Left ventricle myocardium inferior (tissue), 1 donor: Measurements from ENCODE around the gene HDAC4. TPM values are rescaled to one million over a fixed set of nuclear protein-coding genes. Genes with fewer than 3 reads are reported as not detected.

Experiments
- DNase-seq: peaks from one replicate; pipeline ENCODE4 v3.0.0-alpha.2; 2020
- H3K27ac ChIP-seq: fragments of 200-600 bp; replicated peaks from 2 replicates; pipeline ENCODE4 v1.8.0; 2021
- H3K27me3 ChIP-seq: fragments of 200-600 bp; 2 replicates; pipeline ENCODE4 v1.8.0; 2021; ENCODE audit warnings: low read depth
- H3K36me3 ChIP-seq: fragments of 200-600 bp; 2 replicates; pipeline ENCODE4 v1.8.0; 2021
- H3K4me1 ChIP-seq: fragments of 200-600 bp; 2 replicates; pipeline ENCODE4 v1.8.0; 2021
- H3K4me3 ChIP-seq: fragments of 200-600 bp; 2 replicates; pipeline ENCODE4 v1.8.0; 2021; ENCODE audit warnings: mild to moderate bottlenecking, moderate library complexity
- H3K9me3 ChIP-seq: fragments of 200-600 bp; replicated peaks from 2 replicates; pipeline ENCODE4 v1.8.0; 2021
- intact Hi-C: fragments of 100-400 bp; cut with micrococcal nuclease; formaldehyde crosslinking; loops from one replicate; pipeline ENCODE4 v1.11.0; 2022
- total RNA-seq: library from RNA; stranded (reverse); fragmentation: NEBNext Ultra II Directional; extraction: Animal tissue kit (Norgen Biotek cat#: 25700); gene quantifications from one replicate; pipeline ENCODE4 v1.2.1, GENCODE V29; 2021
- TF ChIP-seq, protein P1 (sequence below): fragments of 200-600 bp; IDR thresholded peaks from 2 replicates; pipeline ENCODE4 v1.8.0; 2021; ENCODE audit warnings: antibody characterized with exemption, mild to moderate bottlenecking, borderline replicate concordance
- donor health status: DM: no; HTN: yes; CAD: no; lungs with severe emphysema.

HDAC4 gene
- total RNA-seq, 1 donor from 2014 or later = 23.9 TPM

- no peak for DNase-seq
- no peaks in the 10 kb centered on the region for H3K9me3 ChIP-seq
- peaks cover 90% of the 10 kb centered on the region for H3K27me3 ChIP-seq
- no peaks in the 10 kb centered on the region for H3K36me3 ChIP-seq
- no peaks in the 10 kb centered on the region for H3K4me1 ChIP-seq
- no peak overlapping the region for H3K27ac ChIP-seq
- intact Hi-C loops = loop anchor here (10.0 kb wide), 1 partner anchor 1830 kb away; no protein-coding TSS in a partner anchor
- no peak overlapping the region for H3K4me3 ChIP-seq
- TF ChIP-seq, protein P1, sequence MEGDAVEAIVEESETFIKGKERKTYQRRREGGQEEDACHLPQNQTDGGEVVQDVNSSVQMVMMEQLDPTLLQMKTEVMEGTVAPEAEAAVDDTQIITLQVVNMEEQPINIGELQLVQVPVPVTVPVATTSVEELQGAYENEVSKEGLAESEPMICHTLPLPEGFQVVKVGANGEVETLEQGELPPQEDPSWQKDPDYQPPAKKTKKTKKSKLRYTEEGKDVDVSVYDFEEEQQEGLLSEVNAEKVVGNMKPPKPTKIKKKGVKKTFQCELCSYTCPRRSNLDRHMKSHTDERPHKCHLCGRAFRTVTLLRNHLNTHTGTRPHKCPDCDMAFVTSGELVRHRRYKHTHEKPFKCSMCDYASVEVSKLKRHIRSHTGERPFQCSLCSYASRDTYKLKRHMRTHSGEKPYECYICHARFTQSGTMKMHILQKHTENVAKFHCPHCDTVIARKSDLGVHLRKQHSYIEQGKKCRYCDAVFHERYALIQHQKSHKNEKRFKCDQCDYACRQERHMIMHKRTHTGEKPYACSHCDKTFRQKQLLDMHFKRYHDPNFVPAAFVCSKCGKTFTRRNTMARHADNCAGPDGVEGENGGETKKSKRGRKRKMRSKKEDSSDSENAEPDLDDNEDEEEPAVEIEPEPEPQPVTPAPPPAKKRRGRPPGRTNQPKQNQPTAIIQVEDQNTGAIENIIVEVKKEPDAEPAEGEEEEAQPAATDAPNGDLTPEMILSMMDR = no peak
Observed at GRCh38 chr2:239014458-239015217, 386.2 kb downstream of the HDAC4 start.

DNA sequence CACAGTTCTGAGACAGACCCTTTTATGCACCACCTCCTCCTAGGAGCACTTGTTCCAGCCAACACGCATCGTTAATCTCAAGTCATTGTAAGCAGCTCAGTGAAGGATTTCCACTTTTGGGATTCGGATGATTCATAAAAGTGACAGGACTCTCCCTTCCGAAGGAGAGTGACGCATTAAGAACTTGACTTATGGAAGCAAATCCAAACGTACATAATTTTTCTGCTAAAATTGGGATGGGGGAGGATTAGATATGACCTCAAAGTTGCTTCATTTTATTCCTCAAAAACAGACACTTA lies 387.2 kb downstream of the HDAC4 start:
- H3K27me3 ChIP-seq = peaks cover 89% of the 10 kb centered on the region
- intact Hi-C loops = loop anchor here (10.0 kb wide), 1 partner anchor 1831 kb away; no protein-coding TSS in a partner anchor
- no peak overlapping the region for H3K4me3 ChIP-seq
- no peaks in the 10 kb centered on the region for H3K36me3 ChIP-seq
- TF ChIP-seq, protein P1 = no peak
- no peak for DNase-seq
- H3K4me1 ChIP-seq = no peaks in the 10 kb centered on the region
- H3K9me3 ChIP-seq = no peaks in the 10 kb centered on the region
- H3K27ac ChIP-seq = no peak overlapping the region

DNA sequence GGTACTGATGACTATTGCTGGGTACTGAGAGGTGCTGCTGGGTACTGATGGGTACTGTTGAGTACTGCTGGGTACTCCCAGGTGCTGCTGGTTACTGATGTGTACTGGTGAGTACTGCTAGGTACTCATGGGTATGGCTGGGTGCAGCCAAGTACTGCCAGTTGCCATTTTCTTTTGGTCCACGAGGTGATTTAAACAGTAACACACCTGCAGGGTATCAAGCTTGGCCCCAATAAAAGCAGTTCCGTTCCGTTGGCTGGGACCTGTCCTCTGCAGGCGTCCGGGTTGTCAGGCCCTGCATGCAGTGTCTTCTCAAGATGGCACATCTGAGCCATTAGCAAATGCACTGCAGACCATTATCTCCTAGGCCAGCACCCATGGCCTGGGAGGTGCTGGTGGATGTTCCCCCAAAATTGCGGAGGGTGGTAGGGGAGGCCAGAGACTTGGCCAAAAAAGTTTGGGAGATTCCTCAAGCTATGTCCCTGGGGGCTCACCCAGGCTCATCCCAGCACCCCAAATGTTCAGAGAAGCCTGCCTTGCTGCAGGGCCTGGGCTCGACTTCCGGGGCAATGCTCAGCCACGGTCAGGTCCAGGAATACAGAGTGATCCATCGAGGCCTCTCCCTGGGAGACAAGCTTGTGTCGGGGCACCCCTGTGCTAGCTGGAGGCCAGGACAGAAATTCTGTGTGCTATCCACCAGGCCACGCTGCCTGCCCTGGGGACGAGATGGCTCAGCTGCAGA lies 387.7 kb downstream of the HDAC4 start:
- no peaks in the 10 kb centered on the region for H3K4me1 ChIP-seq
- H3K36me3 ChIP-seq = no peaks in the 10 kb centered on the region
- H3K9me3 ChIP-seq = no peaks in the 10 kb centered on the region
- TF ChIP-seq, protein P1 = no peak
- H3K27me3 ChIP-seq = peaks cover 87% of the 10 kb centered on the region
- no peak overlapping the region for H3K4me3 ChIP-seq
- intact Hi-C loops = loop anchor here (10.0 kb wide), 1 partner anchor 1832 kb away; no protein-coding TSS in a partner anchor
- DNase-seq = no peak
- H3K27ac ChIP-seq = no peak overlapping the region

GRCh38 chr2:239012228-239012627 lies 388.6 kb downstream of the HDAC4 start:
- H3K36me3 ChIP-seq = no peaks in the 10 kb centered on the region
- TF ChIP-seq, protein P1 = no peak
- no peak overlapping the region for H3K27ac ChIP-seq
- DNase-seq = no peak
- no peaks in the 10 kb centered on the region for H3K9me3 ChIP-seq
- no peaks in the 10 kb centered on the region for H3K4me1 ChIP-seq
- H3K27me3 ChIP-seq = peaks cover 93% of the 10 kb centered on the region
- no peak overlapping the region for H3K4me3 ChIP-seq
- intact Hi-C loops = loop anchor here (10.0 kb wide), 1 partner anchor 1833 kb away; no protein-coding TSS in a partner anchor

GRCh38 chr2:239009589-239009961 lies 391.2 kb downstream of the HDAC4 start:
- TF ChIP-seq, protein P1 = no peak
- Histone ChIP-seq H3K4me3 (no peak overlapping the region), H3K27me3 (peaks cover 93% of the 10 kb centered on the region), H3K36me3 (no peaks in the 10 kb centered on the region), H3K4me1 (no peaks in the 10 kb centered on the region), H3K27ac (no peak overlapping the region), H3K9me3 (no peaks in the 10 kb centered on the region)
- intact Hi-C loops = no loop called here
- DNase-seq = no peak
